SK-N-SH (cell line): Measurements from ENCODE around the gene PHOSPHO1.

Source experiments
- CHD2 ChIP-seq: fragments of 150-350 bp; IDR thresholded peaks from 2 replicates; pipeline ENCODE4 v1.6.1; 2018; ENCODE audit warnings: low read length; ENCODE audit not compliant: partially characterized antibody
- CTCF ChIP-seq: fragments of 200-600 bp; sonication (generic); IDR thresholded peaks from 2 replicates; pipeline ENCODE4 v1.6.1; 2017; ENCODE audit warnings: antibody characterized with exemption, mild to moderate bottlenecking, moderate library complexity
- ELF1 ChIP-seq: IDR thresholded peaks from 2 replicates; pipeline ENCODE4 v1.4.0; 2012
- EZH2phosphoT487 ChIP-seq: fragments of 200-600 bp; sonication (generic); IDR thresholded peaks from 2 replicates; pipeline ENCODE4 v1.6.1; 2017; ENCODE audit warnings: low read depth, mixed run types, mild to moderate bottlenecking, antibody characterized with exemption, moderate library complexity, borderline replicate concordance
- FOSL2 ChIP-seq: IDR thresholded peaks from 2 replicates; pipeline ENCODE4 v1.4.0; 2012; ENCODE audit warnings: low read depth, mild to moderate bottlenecking, moderate library complexity, borderline replicate concordance
- FOXJ3 ChIP-seq: sonication (generic); formaldehyde crosslinking; IDR thresholded peaks from 2 replicates; pipeline ENCODE4 v1.5.1; 2020; ENCODE audit warnings: mild to moderate bottlenecking, missing genetic modification reagents
- JUND ChIP-seq: IDR thresholded peaks from 2 replicates; pipeline ENCODE4 v1.4.0; 2012
- POLR2AphosphoS5 ChIP-seq: IDR thresholded peaks from 2 replicates; pipeline ENCODE4 v1.6.1; 2012; ENCODE audit warnings: low read depth, low read length
- RFX5 ChIP-seq: IDR thresholded peaks from 2 replicates; pipeline ENCODE4 v1.6.1; 2012; ENCODE audit warnings: mild to moderate bottlenecking, improper control_type of control experiment, low read length
- RXRA ChIP-seq: IDR thresholded peaks from 2 replicates; pipeline ENCODE4 v1.4.0; 2012; ENCODE audit warnings: low read depth, mild to moderate bottlenecking, borderline replicate concordance
- TAF1 ChIP-seq: IDR thresholded peaks from 2 replicates; pipeline ENCODE4 v1.6.1; 2012; ENCODE audit warnings: low read depth, mild to moderate bottlenecking, low read length, moderate library complexity, borderline replicate concordance
- TCF12 ChIP-seq: IDR thresholded peaks from 2 replicates; pipeline ENCODE4 v1.4.0; 2012
- YY1 ChIP-seq: IDR thresholded peaks from 2 replicates; pipeline ENCODE4 v1.4.0; 2012; ENCODE audit warnings: low read depth, mild to moderate bottlenecking
- ZBTB33 ChIP-seq: IDR thresholded peaks from 2 replicates; pipeline ENCODE4 v1.4.0; 2012; ENCODE audit warnings: low read depth, borderline replicate concordance

DNA sequence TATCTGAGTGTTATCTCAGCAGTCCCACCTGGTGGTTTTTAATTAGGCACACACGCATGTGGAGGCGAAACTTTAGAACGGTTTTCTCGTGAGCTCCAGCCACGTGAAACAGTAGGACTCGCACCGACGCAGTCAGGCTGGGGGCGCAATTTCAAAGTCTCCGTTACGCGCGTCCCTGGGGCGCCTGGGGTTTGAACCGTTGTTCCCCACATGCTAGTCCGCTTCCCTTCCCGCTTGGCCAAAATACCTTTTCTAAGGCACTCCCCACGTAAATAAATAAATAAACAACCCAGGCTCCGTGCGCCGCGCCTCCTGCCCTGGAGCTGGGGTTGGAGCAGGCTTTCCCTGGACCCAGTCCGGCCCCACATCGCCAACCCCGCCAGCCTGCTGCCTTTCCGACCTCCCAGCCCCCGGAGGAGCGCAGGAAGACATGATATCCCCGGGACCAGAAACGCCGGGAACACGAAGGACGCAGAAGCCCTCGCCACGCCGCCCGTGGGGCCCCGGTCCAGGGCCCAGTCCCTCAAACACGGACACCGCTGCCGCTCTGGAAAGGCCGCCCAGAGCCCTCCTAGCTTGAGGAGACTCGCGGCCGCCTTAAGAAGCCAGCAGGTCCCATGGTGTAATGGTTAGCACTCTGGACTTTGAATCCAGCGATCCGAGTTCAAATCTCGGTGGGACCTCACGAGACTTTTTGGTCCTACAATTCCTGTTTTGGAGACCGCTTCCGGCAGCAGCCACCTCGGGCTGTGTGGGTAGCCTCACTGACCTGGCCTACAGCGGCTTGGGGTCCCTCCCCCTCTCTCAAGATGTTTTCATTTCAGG is 38.5 kb downstream of the PHOSPHO1 start:
- TF ChIP-seq RFX5 (no peak), CHD2 (peak; percentile 77), TAF1 (peak; percentile 68; the same call in 1 of the 2 replicates), FOSL2 (peak; percentile 90), YY1 (peak; percentile 74), EZH2phosphoT487 (no peak), JUND (no peak), CTCF (peak; percentile 55), ZBTB33 (peak; percentile 69; the same call in 1 of the 2 replicates), POLR2AphosphoS5 (peak; percentile 38; the same call in 1 of the 2 replicates), TCF12 (peak; percentile 15; the same call in 1 of the 2 replicates), ELF1 (peak; percentile 76), FOXJ3 (CRISPR knock-in tag) (0 out of 2 replicates have a peak, but pooled peaks have one; percentile 31), RXRA (peak; percentile 44; the same call in 1 of the 2 replicates)
